HEK293 (cell line): ENCODE measurements around the gene EHMT1.
A peak's percentile ranks its signal among the peaks of the same experiment; 100 is the strongest.

Source experiments
- BCL11A ChIP-seq: fragments of 450-650 bp; formaldehyde crosslinking; IDR thresholded peaks from 2 replicates; pipeline ENCODE4 v1.5.1; 2016; ENCODE audit warnings: low read depth, missing biosample characterization, missing genetic modification characterization
- ELK4 ChIP-seq: IDR thresholded peaks from 2 replicates; pipeline ENCODE4 v1.6.1; 2011; ENCODE audit warnings: mild to moderate bottlenecking, low read depth, low read length, borderline replicate concordance
- GFI1B ChIP-seq: fragments of 450-650 bp; formaldehyde crosslinking; IDR thresholded peaks from 2 replicates; pipeline ENCODE4 v1.5.1; 2016; ENCODE audit warnings: missing biosample characterization, missing genetic modification characterization
- KLF8 ChIP-seq: fragments of 450-650 bp; formaldehyde crosslinking; IDR thresholded peaks from 2 replicates; pipeline ENCODE4 v1.5.1; 2016; ENCODE audit warnings: missing biosample characterization, missing genetic modification characterization
- OSR2 ChIP-seq: fragments of 450-650 bp; formaldehyde crosslinking; IDR thresholded peaks from 2 replicates; pipeline ENCODE4 v1.5.1; 2016; ENCODE audit warnings: missing biosample characterization, missing genetic modification characterization
- RBAK ChIP-seq: fragments of 450-650 bp; formaldehyde crosslinking; IDR thresholded peaks from 2 replicates; pipeline ENCODE4 v1.5.1; 2016; ENCODE audit warnings: missing biosample characterization, missing genetic modification characterization
- ZBTB10 ChIP-seq: fragments of 450-650 bp; formaldehyde crosslinking; IDR thresholded peaks from 2 replicates; pipeline ENCODE4 v1.5.1; 2016; ENCODE audit warnings: missing biosample characterization, missing genetic modification characterization
- ZBTB7A ChIP-seq: fragments of 450-650 bp; formaldehyde crosslinking; IDR thresholded peaks from 2 replicates; pipeline ENCODE4 v1.5.1; 2016; ENCODE audit warnings: low read depth, missing biosample characterization, missing genetic modification characterization
- ZIC2 ChIP-seq: fragments of 450-650 bp; formaldehyde crosslinking; IDR thresholded peaks from 2 replicates; pipeline ENCODE4 v1.5.1; 2016; ENCODE audit warnings: missing biosample characterization, missing genetic modification characterization
- ZNF146 ChIP-seq: fragments of 450-650 bp; formaldehyde crosslinking; IDR thresholded peaks from 2 replicates; pipeline ENCODE4 v1.5.1; 2016; ENCODE audit warnings: missing biosample characterization, missing genetic modification characterization
- ZNF157 ChIP-seq: fragments of 450-650 bp; formaldehyde crosslinking; IDR thresholded peaks from 2 replicates; pipeline ENCODE4 v1.5.1; 2016; ENCODE audit warnings: missing biosample characterization, missing genetic modification characterization
- ZNF23 ChIP-seq: fragments of 450-650 bp; formaldehyde crosslinking; IDR thresholded peaks from 2 replicates; pipeline ENCODE4 v1.5.1; 2016; ENCODE audit warnings: missing biosample characterization, missing genetic modification characterization, borderline replicate concordance
- ZNF335 ChIP-seq: fragments of 450-650 bp; formaldehyde crosslinking; conservative IDR thresholded peaks from 2 replicates; pipeline ENCODE4 v1.5.1; 2016; ENCODE audit warnings: missing biosample characterization, missing genetic modification characterization
- ZNF350 ChIP-seq: fragments of 450-650 bp; formaldehyde crosslinking; IDR thresholded peaks from 2 replicates; pipeline ENCODE4 v1.5.0; 2017; ENCODE audit warnings: missing biosample characterization, mild to moderate bottlenecking, missing genetic modification characterization
- ZNF416 ChIP-seq: fragments of 450-650 bp; formaldehyde crosslinking; IDR thresholded peaks from 2 replicates; pipeline ENCODE4 v1.5.1; 2016; ENCODE audit warnings: missing biosample characterization, missing genetic modification characterization
- ZNF521 ChIP-seq: fragments of 450-650 bp; formaldehyde crosslinking; IDR thresholded peaks from 2 replicates; pipeline ENCODE4 v1.5.1; 2017; ENCODE audit warnings: missing biosample characterization, mild to moderate bottlenecking, missing genetic modification characterization
- ZNF561 ChIP-seq: fragments of 450-650 bp; IDR thresholded peaks from 2 replicates; pipeline ENCODE4 v1.5.1; 2018; ENCODE audit warnings: missing biosample characterization, missing genetic modification characterization, borderline replicate concordance
- ZNF600 ChIP-seq: fragments of 450-650 bp; formaldehyde crosslinking; IDR thresholded peaks from 2 replicates; pipeline ENCODE4 v1.5.1; 2016; ENCODE audit warnings: missing biosample characterization, missing genetic modification characterization
- ZNF777 ChIP-seq: fragments of 450-650 bp; formaldehyde crosslinking; IDR thresholded peaks from 2 replicates; pipeline ENCODE4 v1.5.1; 2017; ENCODE audit warnings: missing biosample characterization, missing genetic modification characterization, borderline replicate concordance
- ZSCAN18 ChIP-seq: fragments of 450-650 bp; formaldehyde crosslinking; IDR thresholded peaks from 2 replicates; pipeline ENCODE4 v1.5.1; 2016; ENCODE audit warnings: missing biosample characterization, missing genetic modification characterization
- TF ChIP-seq, protein P1 (sequence below): sonication (generic); formaldehyde crosslinking; IDR thresholded peaks from 2 replicates; pipeline ENCODE4 v1.8.1; 2022; ENCODE audit warnings: mild to moderate bottlenecking, moderate library complexity, missing genetic modification reagents
- TF ChIP-seq, protein P2 (sequence below): fragments of 450-650 bp; formaldehyde crosslinking; IDR thresholded peaks from 2 replicates; pipeline ENCODE4 v1.5.1; 2016; ENCODE audit warnings: missing biosample characterization, missing genetic modification characterization, low read depth
- TF ChIP-seq, protein P3 (sequence below): fragments of 450-650 bp; formaldehyde crosslinking; IDR thresholded peaks from 2 replicates; pipeline ENCODE4 v1.5.1; 2016; ENCODE audit warnings: missing biosample characterization, missing genetic modification characterization
- TF ChIP-seq, protein P4 (sequence below): fragments of 450-650 bp; formaldehyde crosslinking; IDR thresholded peaks from 2 replicates; pipeline ENCODE4 v1.5.1; 2016; ENCODE audit warnings: missing biosample characterization, missing genetic modification characterization

Gene EHMT1

DNA sequence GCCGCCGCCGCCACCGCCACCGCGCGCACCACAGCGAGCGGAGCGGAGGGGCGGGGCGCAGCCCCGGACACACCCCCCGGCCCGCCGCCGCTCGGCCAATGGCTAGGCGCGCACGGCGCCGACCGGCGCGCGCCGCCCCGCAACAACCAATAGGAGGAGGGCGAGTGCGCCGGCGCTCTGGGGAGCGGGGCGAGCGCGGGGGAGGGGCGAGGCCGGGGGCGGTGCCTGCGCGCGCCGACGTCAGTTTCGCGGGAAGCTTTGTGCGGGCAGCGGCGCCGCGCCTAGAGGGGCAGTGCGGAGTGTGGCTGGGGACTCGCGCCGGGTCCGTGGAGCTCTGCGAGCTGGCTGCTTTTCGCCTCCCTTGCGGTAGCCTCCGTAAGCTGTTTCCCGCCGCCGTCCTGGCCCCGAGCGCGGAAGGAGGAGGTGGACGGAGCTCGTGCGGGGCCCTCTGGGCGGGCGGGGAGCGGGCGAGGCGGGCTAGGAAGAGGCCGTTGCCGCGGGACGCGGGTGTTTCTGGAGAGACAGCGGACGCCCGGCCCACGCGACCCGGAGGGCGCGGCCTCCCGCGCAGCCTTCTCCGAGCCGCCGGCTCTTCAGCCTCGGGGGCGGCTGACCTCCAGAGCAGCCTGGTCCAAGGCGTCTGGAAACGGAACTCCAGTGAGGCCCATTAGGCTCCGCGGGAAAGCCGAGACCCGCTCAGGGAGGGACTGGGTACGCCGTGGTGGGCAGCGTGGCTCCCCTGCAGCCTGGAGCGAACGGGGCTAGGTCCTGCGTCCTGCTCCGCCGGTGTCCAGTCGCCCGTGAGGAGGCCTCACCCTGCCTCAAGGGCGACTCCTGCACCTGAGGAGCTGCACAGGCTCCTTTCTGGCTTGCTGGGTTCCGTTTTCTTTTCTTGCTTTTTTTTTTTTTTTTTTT, 28.1 kb upstream of the EHMT1 start, which contains the start of gene ZMYND19 (continued):
- no peak for TF ChIP-seq ZNF157
- peak; percentile 94 for TF ChIP-seq KLF8
- no peak for TF ChIP-seq ZNF23 (tag by site-specific recombination)
- TF ChIP-seq ZBTB7A (tag by site-specific recombination) = peak; percentile 70; the same call in 1 of the 2 replicates
- TF ChIP-seq ZNF146 (tag by site-specific recombination) = no peak
- no peak for TF ChIP-seq ZBTB10
- no peak for TF ChIP-seq GFI1B
- TF ChIP-seq, protein P1, sequence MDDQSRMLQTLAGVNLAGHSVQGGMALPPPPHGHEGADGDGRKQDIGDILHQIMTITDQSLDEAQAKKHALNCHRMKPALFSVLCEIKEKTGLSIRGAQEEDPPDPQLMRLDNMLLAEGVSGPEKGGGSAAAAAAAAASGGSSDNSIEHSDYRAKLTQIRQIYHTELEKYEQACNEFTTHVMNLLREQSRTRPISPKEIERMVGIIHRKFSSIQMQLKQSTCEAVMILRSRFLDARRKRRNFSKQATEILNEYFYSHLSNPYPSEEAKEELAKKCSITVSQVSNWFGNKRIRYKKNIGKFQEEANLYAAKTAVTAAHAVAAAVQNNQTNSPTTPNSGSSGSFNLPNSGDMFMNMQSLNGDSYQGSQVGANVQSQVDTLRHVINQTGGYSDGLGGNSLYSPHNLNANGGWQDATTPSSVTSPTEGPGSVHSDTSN (CRISPR knock-in tag) = peak; percentile 54; the same call in 1 of the 2 replicates
- no peak for TF ChIP-seq OSR2 (tag by site-specific recombination)
- no peak for TF ChIP-seq ZNF561 (tag by site-specific recombination)
- TF ChIP-seq, protein P2, sequence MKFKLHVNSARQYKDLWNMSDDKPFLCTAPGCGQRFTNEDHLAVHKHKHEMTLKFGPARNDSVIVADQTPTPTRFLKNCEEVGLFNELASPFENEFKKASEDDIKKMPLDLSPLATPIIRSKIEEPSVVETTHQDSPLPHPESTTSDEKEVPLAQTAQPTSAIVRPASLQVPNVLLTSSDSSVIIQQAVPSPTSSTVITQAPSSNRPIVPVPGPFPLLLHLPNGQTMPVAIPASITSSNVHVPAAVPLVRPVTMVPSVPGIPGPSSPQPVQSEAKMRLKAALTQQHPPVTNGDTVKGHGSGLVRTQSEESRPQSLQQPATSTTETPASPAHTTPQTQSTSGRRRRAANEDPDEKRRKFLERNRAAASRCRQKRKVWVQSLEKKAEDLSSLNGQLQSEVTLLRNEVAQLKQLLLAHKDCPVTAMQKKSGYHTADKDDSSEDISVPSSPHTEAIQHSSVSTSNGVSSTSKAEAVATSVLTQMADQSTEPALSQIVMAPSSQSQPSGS (tag by site-specific recombination) = no peak
- no peak for TF ChIP-seq ELK4
- no peak for TF ChIP-seq BCL11A (tag by site-specific recombination)
- TF ChIP-seq, protein P3, sequence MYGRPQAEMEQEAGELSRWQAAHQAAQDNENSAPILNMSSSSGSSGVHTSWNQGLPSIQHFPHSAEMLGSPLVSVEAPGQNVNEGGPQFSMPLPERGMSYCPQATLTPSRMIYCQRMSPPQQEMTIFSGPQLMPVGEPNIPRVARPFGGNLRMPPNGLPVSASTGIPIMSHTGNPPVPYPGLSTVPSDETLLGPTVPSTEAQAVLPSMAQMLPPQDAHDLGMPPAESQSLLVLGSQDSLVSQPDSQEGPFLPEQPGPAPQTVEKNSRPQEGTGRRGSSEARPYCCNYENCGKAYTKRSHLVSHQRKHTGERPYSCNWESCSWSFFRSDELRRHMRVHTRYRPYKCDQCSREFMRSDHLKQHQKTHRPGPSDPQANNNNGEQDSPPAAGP = peak; percentile 86; the same call in 1 of the 2 replicates
- no peak for TF ChIP-seq ZNF521 (tag by site-specific recombination)
- no peak for TF ChIP-seq RBAK
- no peak for TF ChIP-seq ZNF777 (tag by site-specific recombination)
- TF ChIP-seq ZNF416 (tag by site-specific recombination) = no peak
- TF ChIP-seq, protein P4, sequence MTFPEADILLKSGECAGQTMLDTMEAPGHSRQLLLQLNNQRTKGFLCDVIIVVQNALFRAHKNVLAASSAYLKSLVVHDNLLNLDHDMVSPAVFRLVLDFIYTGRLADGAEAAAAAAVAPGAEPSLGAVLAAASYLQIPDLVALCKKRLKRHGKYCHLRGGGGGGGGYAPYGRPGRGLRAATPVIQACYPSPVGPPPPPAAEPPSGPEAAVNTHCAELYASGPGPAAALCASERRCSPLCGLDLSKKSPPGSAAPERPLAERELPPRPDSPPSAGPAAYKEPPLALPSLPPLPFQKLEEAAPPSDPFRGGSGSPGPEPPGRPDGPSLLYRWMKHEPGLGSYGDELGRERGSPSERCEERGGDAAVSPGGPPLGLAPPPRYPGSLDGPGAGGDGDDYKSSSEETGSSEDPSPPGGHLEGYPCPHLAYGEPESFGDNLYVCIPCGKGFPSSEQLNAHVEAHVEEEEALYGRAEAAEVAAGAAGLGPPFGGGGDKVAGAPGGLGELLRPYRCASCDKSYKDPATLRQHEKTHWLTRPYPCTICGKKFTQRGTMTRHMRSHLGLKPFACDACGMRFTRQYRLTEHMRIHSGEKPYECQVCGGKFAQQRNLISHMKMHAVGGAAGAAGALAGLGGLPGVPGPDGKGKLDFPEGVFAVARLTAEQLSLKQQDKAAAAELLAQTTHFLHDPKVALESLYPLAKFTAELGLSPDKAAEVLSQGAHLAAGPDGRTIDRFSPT (tag by site-specific recombination) = peak; percentile 36; the same call in 1 of the 2 replicates
- TF ChIP-seq ZNF335 (tag by site-specific recombination) = peak; percentile 85
- TF ChIP-seq ZNF600 (tag by site-specific recombination) = peak; percentile 47; the same call in 1 of the 2 replicates
- no peak for TF ChIP-seq ZSCAN18 (tag by site-specific recombination)
- TF ChIP-seq ZNF350 (tag by site-specific recombination) = no peak
- TF ChIP-seq ZIC2 = 0 out of 2 replicates have a peak, but pooled peaks have one; percentile 28
